NCI-H748 (cell line): ENCODE data around the gene SBF2.
"Not testable (repeated sequence)": the region's sequence is repeated elsewhere in the genome, so short reads cannot be mapped to it uniquely, and the experiment has no call there.

Experiments used
- DNase-seq: peaks from one replicate; lab custom pipeline; 2025; ENCODE audit not compliant: unreplicated experiment; lab: John Stamatoyannopoulos, UW

SBF2 gene

DNA sequence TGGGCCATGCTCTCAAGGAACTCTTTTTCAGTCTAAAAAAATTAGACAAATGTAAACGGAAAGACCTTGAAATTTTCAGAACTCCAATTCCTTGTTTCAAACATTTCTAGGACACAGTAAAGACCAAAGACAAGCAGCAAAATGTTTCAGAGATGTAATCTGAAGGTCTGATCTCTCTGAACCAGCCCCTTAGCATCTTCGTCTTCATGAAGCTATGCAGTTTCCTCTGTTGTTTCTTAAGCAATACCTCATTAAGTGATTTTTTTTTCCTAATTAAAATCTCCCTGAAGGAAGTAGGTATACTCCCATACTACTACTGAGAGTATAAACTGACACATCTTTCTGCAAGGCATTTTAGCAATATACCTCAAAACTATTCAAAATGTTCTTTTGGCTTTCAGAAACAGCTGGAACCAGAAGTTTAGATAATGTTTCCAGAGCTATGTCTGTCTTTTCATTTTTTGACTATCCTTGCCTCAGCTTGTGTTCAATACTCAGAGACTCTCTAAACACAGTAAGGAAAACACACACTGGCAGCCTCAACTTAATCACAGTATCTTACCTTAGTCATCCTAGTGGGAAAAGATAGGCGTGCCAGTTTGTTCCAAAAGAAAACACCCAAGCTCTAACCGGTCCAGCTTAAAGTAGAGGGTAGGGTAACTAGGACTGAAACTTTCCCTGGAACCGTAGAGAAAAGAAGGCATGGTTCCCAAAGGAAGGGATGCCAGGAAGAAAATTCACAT is 25.1 kb downstream of the SBF2 start:
- no peak for DNase-seq

DNA sequence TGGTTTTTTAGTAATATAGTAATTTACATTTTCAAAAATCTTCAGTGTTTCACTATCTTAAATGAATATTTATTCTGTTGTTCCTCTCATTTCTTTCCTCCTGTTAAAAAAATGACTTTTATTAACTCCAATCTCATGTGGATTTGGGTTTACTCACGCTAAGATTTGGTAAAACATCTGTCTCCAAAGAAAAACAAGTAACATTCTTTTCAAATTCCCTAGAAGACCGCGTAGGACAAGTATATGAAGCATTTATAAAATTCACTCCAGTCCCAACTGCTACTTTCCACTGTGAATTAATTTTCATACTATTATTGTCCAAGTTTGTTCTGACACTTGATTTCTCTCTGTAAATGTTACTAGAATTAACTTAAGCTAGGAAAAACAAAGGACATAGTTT is 26.2 kb downstream of the SBF2 start:
- no peak for DNase-seq

DNA sequence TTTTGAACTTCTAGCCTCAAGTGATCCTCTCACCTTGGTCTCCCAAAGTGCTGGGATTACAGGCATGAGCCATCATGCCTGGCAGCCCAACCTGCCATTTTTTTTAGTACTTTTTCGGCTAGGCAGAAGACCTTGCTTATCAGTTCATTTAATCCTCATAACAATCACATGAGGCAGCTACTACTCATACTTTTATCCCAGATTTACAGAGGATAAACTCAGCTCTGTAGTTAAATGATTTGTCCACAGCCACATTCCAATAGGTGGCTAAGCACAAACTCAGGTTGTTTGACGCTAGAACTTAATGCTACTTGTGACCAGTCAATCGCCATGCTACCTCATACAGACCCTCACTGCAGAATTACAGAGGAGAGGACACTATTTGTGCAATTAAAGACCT is 28.1 kb downstream of the SBF2 start:
- no peak for DNase-seq

DNA sequence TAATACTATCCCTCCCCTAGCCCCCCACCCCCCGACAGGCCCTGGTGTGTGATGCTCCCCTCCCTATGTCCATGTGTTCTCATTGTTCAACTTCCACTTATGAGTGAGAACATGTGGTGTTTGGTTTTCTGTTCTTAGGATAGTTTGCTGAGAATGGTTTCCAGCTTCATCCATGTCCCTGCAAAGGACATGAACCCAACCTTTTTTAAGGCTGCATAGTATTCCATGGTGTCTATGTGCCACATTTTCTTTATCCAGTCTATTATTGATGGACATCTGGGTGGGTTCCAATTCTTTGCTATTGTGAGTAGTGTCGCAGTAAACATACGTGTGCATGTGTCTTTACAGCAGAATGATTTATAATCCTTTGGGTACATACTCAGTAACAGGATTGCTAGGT is 29.3 kb downstream of the SBF2 start:
- DNase-seq: not testable (repeated sequence)

DNA sequence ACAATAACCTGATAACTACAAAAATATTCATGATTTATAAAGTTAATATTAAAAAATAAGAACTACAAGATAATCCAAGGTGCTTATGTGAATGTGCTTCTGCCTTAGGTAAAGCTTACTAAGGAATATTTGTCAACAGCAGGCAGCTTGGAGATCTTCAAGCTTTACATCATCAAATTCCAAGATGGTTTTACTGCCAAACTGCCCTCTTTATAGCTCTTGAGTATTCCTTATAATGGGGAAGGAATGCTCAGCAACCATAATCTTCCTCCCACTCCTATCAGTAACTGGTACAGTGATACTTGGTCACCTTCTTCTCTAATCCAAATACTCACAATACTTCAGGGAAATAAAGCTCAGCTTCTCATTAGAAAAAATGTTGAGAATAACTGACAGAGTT is 30.1 kb downstream of the SBF2 start:
- no peak for DNase-seq

DNA sequence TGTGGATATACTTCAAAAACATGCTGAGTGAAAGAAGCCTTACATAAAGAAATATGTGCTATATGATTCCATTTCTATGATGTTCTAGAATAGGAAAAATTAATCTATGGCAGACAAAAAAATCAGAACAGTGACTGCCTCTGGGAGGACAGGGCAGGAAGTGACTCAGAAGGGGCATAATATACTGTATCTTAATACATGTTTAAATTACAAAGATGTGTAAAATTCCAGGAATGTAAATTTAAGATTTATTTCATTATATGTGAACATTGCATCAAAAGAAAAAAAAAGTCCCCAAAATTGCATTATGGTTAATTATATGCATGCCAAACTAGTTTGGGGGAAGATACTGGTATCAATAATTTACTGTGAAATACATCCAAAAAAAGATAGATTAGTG is 32.2 kb downstream of the SBF2 start:
- no peak for DNase-seq

DNA sequence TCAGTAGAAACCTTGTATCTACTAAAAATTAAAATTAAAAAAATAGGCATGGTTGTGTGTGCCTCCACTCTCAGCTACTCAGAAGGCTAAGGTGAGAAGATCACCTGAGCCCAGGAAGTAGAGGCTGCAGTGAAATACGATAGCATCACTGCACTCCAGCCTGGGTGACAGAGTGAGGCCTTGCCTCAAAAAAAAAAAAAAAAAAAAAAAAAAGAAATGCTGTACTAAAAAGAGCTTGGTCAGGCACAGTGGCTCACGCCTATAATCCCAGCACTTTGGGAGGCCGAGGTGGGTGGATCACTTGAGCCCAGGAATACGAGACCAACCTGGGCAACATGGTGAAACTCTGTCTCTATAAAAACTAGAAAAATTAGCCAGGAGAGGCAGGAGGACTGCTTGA is 36.5 kb downstream of the SBF2 start:
- peak; percentile 3 for DNase-seq

DNA sequence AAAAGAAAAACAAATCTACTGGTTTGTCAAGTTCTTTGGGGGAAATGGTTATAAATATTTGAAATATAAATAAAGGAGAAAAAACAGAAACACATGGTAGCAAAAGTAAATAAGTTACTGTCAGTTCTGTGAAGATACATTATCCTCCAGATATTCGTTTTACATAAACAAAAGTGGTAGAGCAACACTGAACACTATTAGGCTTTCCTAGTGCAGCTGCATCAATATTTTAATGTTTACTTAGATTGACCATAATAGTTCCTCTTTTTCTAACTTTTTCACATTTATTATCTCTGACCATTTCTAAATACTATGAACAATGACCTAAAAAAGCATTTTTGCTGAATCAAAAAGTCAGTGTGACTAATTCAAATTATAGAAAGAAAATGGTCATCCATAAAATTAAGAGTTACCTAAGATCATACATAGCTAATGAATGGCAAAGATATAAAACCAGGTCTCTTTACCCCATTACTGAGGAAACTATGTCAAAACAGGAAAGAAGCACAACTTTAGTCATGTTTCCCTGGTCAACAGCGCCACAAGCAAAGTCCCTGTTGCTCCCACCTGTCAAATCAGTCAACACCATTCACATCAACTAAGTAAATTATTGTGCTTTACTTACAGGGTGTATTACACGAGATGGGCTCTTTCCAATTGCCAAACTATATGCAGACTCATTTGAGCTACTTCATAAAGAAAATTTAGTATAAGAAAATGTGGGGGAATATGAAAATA is 38.5 kb downstream of the SBF2 start:
- peak; percentile 38 for DNase-seq

DNA sequence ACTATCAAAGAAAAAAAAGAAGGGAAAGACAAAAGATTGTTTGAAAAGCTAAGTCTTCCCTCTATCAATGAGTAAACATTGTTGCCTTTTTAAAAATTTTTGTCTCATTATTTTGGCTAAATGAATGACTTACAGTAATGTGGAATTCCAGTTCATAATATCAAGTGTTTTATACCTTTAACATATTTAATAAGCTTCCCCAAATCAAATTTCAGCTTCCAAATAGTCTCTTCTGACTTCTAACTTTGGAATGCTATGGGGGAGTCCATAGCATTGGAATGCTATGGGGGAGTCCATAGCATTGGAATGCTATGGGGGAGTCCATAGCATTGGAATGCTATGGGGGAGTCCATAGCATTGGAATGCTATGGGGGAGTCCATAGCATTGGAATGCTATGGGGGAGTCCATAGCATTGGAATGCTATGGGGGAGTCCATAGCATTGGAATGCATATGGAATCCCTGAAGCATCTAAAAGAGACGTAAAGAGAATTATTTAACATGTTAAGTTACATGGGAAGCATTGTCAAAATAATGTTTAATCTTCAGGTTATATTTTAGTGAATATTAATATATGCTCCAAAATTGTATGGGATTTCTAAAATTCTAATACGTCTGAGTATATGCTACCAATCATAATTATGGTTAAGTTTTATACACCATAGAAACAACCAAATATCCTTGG is 44.4 kb downstream of the SBF2 start:
- DNase-seq: not testable (repeated sequence)

DNA sequence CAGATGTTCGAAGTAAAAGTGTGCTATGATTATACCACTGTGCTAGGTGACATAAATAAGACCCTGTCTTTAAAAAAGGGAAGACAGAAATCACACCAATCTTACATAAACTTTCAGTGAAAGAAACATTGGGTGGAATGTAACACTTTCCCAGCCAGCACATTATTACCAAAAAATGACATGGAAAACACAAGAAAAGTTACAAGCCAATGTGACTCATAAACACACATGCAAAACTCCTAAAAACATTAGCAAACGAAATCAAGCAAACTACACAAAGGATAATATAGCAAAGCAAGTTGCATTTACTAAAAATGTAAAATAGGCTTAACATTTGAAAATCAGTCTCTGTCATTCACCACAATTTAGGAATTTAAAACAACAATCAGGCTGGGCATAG is 47.0 kb downstream of the SBF2 start:
- no peak for DNase-seq

DNA sequence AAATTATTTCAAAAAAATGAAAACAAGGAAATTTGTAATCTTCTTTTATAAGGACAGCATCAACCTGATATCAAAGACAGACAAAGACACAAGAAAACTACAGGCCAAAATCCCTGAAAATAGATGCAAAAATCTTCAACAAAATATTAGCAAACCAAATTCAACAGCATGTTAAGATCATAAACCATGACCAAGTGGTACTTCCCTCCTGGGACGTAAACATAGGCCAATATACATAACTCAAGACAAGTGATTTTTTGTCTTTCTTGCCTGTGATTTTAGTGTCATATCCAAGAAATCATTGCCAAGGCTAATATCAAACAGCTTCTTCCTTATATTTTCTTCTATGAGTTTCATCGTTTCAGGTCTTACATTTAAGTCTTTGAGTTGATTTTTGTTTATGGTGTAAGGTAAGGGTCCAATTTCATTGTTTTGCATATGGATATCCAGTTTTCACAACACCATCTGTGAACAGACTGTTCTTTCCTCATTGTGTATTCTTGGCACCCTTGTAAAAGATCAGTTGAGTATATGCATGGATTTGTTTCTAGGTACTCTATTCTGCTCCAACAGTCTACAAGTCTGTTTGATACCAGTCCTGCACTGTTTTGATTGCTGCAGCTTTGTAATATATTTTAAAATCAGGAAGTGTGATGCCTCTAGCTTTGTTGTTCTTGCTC is 50.0 kb downstream of the SBF2 start:
- no peak for DNase-seq

DNA sequence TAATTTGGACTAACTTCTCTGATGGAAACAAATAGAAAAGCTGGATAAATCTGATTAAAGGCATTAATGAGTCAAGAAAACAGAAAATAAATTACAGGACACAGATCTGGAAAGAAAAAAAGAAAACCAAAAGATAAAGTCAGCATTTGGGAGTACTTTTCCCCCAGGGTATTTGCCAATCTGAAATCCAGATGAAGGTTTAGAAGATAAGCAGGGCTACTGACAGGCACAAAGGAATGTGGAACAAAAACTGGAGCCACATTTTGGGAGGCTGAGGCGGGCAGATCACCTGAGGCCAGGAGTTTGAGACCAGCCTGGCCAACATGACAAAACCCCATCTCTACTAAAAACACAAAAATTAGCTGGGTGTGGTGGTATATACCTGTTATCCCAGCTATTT is 57.2 kb downstream of the SBF2 start:
- DNase-seq: no peak

DNA sequence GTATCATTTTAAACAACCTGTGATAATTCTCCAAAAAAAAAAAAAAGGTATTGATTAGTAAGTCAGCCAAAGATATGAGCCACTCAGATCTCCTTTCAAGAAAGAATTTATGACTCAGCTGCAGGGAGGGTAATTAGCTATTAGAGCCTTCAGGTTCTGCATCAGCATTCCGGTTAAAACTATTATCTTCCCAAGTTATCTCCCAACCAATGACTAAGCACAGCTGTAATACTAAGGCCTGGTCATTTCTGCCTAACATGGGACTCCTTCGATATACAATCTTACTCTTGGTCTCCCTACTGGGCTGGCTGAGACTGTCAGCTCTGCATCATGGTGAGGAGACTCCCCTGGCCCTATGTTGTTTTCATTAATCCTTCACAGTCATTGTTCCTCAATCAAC is 60.4 kb downstream of the SBF2 start:
- no peak for DNase-seq

DNA sequence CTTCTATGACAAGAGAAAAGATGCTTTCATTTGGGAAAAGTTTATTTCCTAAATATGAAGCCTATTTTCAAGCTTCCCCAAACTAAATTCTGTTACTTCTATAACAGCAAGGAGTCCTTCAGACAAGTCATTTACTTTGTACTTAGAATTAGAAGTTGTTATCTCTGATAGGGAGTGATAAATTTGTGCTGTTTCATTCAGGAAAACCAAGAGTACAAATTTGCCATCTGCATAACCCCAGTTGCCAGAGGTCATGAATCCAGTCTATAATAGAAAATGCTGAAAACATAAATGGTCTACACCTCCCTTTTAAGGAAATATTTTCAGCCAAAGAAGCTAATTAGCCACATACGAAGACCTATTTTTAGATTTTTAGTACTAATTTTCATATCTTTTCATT is 61.3 kb downstream of the SBF2 start:
- DNase-seq: no peak

DNA sequence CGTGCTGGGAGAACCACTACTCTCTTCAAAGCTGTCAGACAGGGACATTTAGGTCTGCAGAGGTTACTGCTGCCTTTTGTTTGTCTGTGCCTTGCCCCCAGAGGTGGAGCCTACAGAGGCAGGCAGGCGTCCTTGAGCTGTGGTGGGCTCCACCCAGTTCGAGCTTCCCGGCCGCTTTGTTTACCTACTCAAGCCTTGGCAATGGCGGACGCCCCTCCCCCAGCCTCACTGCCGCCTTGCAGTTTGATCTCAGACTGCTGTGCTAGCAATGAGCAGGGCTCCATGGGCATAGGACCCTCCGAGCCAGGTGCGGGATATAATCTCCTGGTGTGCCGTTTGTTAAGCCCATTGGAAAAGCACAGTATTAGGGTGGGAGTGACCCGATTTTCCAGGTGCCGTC is 62.2 kb downstream of the SBF2 start:
- DNase-seq: not testable (repeated sequence)

DNA sequence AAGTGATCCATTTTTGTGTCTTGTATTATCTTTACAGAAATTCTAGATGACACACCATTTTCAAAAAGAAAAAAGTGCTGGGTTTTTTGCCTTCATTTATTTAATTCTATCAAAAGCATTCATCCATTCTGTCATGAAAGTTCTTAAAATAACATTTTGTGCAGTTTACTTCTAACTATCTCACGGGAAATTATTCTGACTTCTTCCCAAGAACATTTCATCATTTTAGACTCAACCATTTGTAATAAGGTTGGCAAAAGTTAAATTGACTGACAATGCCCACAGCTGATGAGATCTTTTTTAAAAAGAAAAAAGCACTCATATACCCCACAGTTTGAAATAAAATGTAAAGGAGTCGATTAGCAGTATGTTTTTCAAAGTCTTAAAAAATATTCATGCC is 68.5 kb downstream of the SBF2 start:
- DNase-seq: no peak

DNA sequence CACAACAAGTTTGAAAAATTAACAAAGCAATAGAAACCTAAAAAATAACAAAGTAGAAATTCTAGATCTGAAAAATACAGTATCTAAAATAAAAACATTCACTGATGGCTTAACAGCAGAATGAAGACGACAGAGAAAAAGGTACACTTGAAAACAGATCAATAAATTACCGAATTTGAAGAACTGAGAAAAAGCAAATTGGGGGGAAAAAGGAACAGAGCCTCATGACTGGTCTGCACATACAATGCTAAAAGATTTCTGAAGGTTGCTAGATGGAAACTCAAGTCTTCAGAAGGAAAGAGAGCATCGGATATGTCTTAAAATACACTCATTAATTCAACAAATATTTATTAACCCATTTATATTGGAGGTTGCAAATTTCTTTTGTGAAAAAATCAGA is 71.6 kb downstream of the SBF2 start:
- DNase-seq: no peak

DNA sequence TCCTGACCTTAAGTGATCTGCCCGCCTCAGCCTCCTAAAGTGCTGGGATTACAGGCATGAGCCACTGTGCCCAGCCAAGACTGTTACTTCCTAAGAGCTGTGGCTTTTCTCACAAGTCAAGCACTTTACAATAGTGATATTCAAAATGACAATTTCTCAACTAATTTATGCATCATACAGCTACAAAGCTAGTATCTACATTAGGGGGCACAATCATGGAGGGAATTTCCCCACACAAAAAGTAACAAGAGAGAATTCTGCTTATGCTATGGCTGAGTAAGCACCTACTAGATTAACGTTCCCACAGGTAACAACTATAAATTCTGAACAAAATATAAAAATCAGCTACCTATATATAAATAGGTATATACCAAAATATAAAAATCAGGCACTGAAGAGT is 72.7 kb downstream of the SBF2 start:
- DNase-seq: no peak

DNA sequence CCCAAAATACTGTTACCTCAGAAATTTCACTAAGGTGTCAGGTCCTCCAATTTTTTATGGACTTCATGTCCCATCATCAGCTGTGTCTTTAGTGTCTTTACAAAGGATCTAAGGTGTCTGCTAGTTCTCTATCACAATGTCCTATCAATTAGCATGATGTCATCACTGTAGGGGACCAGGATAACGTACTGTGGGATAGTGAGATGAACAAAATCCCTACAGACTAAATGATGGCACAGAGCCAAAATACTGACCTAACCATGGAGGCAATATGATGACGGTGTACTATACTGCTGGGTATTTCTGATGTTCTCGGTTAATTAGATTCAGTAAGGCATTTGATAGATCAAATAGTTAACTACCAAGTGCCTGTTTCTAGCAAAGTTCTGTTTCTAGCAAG is 82.5 kb downstream of the SBF2 start:
- no peak for DNase-seq

DNA sequence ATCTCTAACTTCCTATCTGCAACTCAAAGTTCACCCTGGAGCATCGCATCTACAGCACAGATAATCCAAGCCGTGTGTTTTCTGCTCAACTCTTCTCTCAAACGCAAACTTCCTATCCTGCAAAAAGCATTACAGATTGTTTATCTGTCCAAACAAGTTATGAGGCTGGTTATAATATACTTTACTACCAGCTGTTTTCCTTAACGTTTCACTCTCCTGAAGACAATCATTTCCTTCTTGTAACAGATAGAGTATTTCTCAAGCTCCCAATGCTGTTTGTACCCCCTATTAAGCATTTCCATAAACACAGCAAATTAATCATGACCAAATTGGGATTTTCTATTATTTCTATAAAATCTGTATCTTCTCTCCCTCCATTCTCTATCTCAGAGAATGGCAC is 84.7 kb downstream of the SBF2 start:
- DNase-seq: no peak

DNA sequence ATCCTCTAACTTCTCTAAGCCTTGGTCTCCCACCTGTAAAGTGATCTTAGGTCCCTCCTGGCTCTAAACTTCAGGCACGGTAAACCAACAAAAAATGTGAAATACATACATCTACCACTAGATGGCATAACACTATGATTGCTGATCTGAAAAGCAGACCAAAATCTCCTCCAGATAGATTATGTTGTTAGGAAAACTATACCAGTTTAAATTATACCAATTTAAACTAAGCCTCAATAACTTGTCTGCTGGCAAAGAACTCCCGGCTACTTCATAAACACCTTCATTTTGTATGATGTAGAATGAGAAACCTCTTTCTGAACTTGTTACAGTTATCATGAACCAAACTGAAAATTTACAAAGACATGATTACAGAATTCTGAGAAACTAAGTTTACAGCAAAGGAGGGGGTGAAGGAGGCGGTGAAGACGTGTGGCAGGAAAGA is 85.9 kb downstream of the SBF2 start:
- DNase-seq: peak; percentile 51

DNA sequence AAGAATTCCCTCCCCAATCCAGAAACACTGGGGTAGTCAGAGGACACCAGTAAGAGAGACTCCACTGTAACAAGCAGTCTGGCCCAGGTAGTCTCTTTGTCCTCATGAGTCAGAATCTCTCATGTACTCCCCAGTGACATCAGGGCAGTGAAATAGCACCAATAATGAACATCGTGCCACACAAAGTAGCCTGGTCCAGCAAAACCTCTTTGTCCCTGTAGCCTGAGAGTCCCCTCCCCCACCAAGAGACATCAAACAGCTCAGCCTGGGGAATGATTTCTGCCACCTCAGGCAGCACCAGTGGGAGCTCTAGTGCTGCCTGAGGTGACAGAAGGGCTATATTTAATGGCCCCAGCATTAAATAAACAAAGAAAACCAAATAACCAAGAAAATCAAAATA is 88.1 kb downstream of the SBF2 start:
- DNase-seq: no peak
